Naive thymus-derived CD8-positive, alpha-beta T cell (primary cell): ENCODE measurements around the gene SNRPB2. TPM values are rescaled to one million over a fixed set of nuclear protein-coding genes. Genes with fewer than 3 reads are reported as not detected.
A peak's percentile ranks its signal among the peaks of the same experiment; 100 is the strongest.

Source experiments
- ATAC-seq, 2 donors: fragments of 150-1000 bp; cut with Tn5 transposase in 1 of 2; sonication (Bioruptor Pico), chemical (Tn5 transposase) in 1 of 2; 1 replicate in 1 of 2; 2 replicates in 1 of 2; pipeline ENCODE4 v1.10.0; 2021; ENCODE audit warnings: mild to moderate bottlenecking in 2 of 2, moderate library complexity in 2 of 2
- POLR2A ChIA-PET: fragments of 350-600 bp; sonication (Branson Sonifier 250); formaldehyde crosslinking; loops from one replicate; lab custom pipeline; 2021; ENCODE audit warnings: antibody characterized with exemption; lab: Charles Lee
- DNase-seq, 10 donors: peaks; one replicate each; pipeline versions ENCODE4 v3.0.0 to v3.0.0-alpha.2; 2020 to 2022
- H3K27ac Mint-ChIP-seq, 10 donors: one replicate each; pipeline ENCODE4 v1.8.0; 2020 to 2022; ENCODE audit warnings: mild to moderate bottlenecking in 10 of 10, mixed read lengths in 10 of 10, moderate library complexity in 4 of 10, inconsistent platforms in 1 of 10
- H3K27me3 Mint-ChIP-seq, 5 donors: one replicate each; pipeline ENCODE4 v1.8.0; 2021 to 2022; ENCODE audit warnings: mixed read lengths in 5 of 5
- H3K36me3 Mint-ChIP-seq, 3 donors: one replicate each; pipeline ENCODE4 v1.8.0; 2020 to 2022; ENCODE audit warnings: mixed read lengths in 3 of 3, mild to moderate bottlenecking in 2 of 3, inconsistent platforms in 1 of 3
- H3K4me1 Mint-ChIP-seq, 4 donors: one replicate each; pipeline ENCODE4 v1.8.0; 2021 to 2022; ENCODE audit warnings: mixed read lengths in 4 of 4
- H3K4me3 Mint-ChIP-seq, 10 donors: one replicate each; pipeline ENCODE4 v1.8.0; 2020 to 2022; ENCODE audit warnings: mild to moderate bottlenecking in 10 of 10, mixed read lengths in 10 of 10, moderate library complexity in 6 of 10, inconsistent platforms in 1 of 10
- H3K9me3 Mint-ChIP-seq, 9 donors: one replicate each; pipeline ENCODE4 v1.8.0; 2020 to 2022; ENCODE audit warnings: mixed read lengths in 9 of 9, mild to moderate bottlenecking in 3 of 9, inconsistent platforms in 1 of 9, moderate library complexity in 1 of 9
- polyA plus RNA-seq, 3 donors: library from polyadenylated mRNA; unstranded; fragments of 300-500 nt; fragmentation: Illumina TruSeq; gene quantifications; one replicate each; pipeline ENCODE4 v1.2.3, GENCODE V29; 2021
- total RNA-seq, 8 experiments: library from RNA in 2 of 8; stranded (reverse) in 2 of 8; gene quantifications; one replicate each; pipeline ENCODE4 v1.2.3 and lab custom pipeline; 2021 to 2026

SNRPB2 gene
- total and polyA plus RNA-seq, 5 experiments from 2014 or later: 51.7 to 79.8 (median 60.3) TPM

DNA sequence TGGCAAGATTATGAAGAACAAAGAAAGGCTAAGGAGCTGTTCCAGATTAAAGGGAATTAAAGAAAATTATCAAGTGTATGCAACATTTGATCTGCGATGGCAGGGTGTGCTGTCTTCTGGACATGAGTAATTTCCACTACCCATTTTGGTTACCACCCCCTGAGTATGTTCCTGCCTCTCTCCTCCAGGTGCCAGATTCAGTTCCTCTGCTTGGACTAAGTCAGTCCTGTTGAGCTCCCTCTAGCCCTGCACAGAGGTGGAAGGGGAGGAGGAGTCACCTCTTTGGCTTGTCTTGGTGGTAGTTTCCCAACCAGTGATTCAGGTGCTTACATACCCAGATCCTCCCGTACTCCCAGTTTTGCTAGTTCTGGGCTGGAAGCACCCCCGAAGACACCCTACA lies 22.2 kb upstream of the SNRPB2 start:
- no peak overlapping the region for H3K27ac Mint-ChIP-seq
- POLR2A ChIA-PET: interaction anchor here (1.8 kb wide), 1 partner anchor 22 kb away, joined by 7 read pairs; the partner anchor contains the start of gene SNRPB2
- peaks cover 20 to 32% (median 30%) of the 10 kb centered on the region in 4 donors for H3K4me1 Mint-ChIP-seq

DNA sequence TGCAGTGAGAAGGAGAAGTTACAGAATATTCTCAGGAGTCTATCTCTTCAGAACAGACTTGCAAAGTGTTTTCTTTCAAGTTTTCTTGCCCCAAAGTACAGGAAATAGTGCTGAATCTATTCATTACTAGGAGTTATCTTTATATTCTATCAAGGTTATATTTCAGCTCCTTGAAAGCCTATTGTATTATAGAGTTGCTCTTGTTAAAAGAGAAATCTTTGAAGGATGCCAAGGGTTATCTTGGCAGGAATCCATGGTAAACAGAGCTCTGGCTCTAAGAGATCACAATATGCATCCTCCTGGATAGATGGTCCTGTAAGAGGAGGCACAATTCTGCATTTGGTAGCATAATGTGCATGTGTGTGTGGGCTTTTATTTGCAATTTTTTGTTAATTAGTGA lies 21.2 kb upstream of the SNRPB2 start:
- DNase-seq (peak in 1 of 10 donors; percentile 5), ATAC-seq (peak in 1 of 2 donors; percentile 39)
- peak overlapping the region in 9 of 10 donors; percentile 4 to 75 (median 57) for H3K4me3 Mint-ChIP-seq
- H3K4me1 Mint-ChIP-seq: peaks cover 20 to 32% (median 30%) of the 10 kb centered on the region in 4 donors
- H3K27me3 Mint-ChIP-seq: peaks cover 14 to 66% (median 22%) of the 10 kb centered on the region in 5 donors
- POLR2A ChIA-PET: interaction anchor here (1.8 kb wide), 1 partner anchor 21 kb away, joined by 7 read pairs; the partner anchor contains the start of gene SNRPB2
- H3K27ac Mint-ChIP-seq: peak overlapping the region in 1 of 10 donors; percentile 28
- H3K36me3 Mint-ChIP-seq: peaks cover 0 to 10% (median 5%) of the 10 kb centered on the region in 3 donors
- peaks cover 0 to 9% (median 4%) of the 10 kb centered on the region in 9 donors for H3K9me3 Mint-ChIP-seq

More for the DNA sequence above, 22.2 kb upstream of the SNRPB2 start:
- DNase-seq (no peak), ATAC-seq (no peak)
- Mint-ChIP-seq H3K36me3 (peaks cover 0 to 10% (median 5%) of the 10 kb centered on the region in 3 donors), H3K9me3 (peaks cover 0 to 9% (median 4%) of the 10 kb centered on the region in 9 donors), H3K4me3 (peak overlapping the region in 1 of 10 donors; percentile 75), H3K27me3 (peaks cover 14 to 68% (median 25%) of the 10 kb centered on the region in 5 donors)

DNA sequence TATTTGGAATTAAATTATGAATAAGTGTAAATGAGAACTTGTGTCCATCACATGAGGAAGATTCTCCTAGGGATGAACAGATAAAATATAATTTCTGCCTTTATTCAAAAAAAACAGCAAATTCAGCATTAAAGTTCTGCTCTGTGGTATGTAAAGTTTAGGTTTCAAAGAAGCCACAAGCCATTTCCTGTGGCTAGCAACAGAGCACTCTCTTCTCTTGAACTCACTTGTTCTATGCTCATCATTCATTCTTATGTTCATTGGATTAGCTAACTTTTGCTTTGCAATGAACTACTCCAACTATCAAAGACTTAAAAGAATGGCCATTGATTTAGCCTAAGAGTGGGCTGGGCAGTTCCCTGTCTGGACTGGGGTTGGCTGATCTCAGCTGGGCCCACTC lies 20.8 kb upstream of the SNRPB2 start:
- Mint-ChIP-seq H3K27ac (peak overlapping the region in 4 of 10 donors; percentile 28 to 90 (median 52)), H3K9me3 (peaks cover 0 to 9% (median 4%) of the 10 kb centered on the region in 9 donors), H3K4me1 (peaks cover 18 to 32% (median 30%) of the 10 kb centered on the region in 4 donors), H3K27me3 (peaks cover 14 to 66% (median 17%) of the 10 kb centered on the region in 5 donors), H3K4me3 (peak overlapping the region in 9 of 10 donors; percentile 4 to 75 (median 57)), H3K36me3 (peaks cover 0 to 10% (median 5%) of the 10 kb centered on the region in 3 donors)
- DNase-seq (peak in 6 of 10 donors; percentile 9 to 70 (median 38)), ATAC-seq (peak; percentile 86 to 99)
- POLR2A ChIA-PET: interaction anchor here (1.8 kb wide), 1 partner anchor 21 kb away, joined by 7 read pairs; the partner anchor contains the start of gene SNRPB2

DNA sequence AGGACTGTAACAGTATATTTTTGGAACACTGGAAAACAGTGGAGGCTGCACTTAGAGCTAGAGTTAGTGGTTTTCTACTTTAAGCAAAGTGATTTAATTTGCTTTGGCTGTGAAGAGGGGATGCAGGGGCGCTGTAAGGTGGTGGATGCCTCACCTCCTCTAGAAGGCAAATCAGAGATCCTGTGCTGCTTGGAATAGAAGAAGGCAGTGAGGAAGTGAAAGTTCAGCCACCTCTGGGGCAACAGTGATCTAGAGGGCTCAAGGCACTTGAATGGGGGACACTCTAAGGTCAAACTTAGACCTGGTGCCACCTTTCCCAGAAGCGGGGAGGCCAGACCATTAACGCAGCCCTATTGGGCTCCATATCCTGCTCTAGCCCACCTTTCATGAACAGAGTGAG lies 19.0 kb upstream of the SNRPB2 start:
- POLR2A ChIA-PET: no interaction called here

GRCh38 chr20:16711661-16712258 lies 18.1 kb upstream of the SNRPB2 start:
- no peak overlapping the region for H3K4me3 Mint-ChIP-seq

More for the DNA sequence above, 19.0 kb upstream of the SNRPB2 start:
- ATAC-seq (no peak), DNase-seq (no peak)
- Mint-ChIP-seq H3K4me1 (peaks cover 18 to 32% (median 30%) of the 10 kb centered on the region in 4 donors), H3K27ac (no peak overlapping the region), H3K27me3 (peaks cover 10 to 70% (median 16%) of the 10 kb centered on the region in 5 donors), H3K4me3 (no peak overlapping the region), H3K36me3 (peaks cover 0 to 2% (median 0%) of the 10 kb centered on the region in 3 donors), H3K9me3 (peaks cover 0 to 5% (median 0%) of the 10 kb centered on the region in 9 donors)

GRCh38 chr20:16712511-16712947 lies 17.3 kb upstream of the SNRPB2 start:
- peaks cover 5 to 69% (median 16%) of the 10 kb centered on the region in 5 donors for H3K27me3 Mint-ChIP-seq
- no peak overlapping the region for H3K4me3 Mint-ChIP-seq
- no peaks in the 10 kb centered on the region for H3K9me3 Mint-ChIP-seq
- H3K4me1 Mint-ChIP-seq: peaks cover 16 to 31% (median 28%) of the 10 kb centered on the region in 4 donors
- POLR2A ChIA-PET: no interaction called here
- DNase-seq (no peak), ATAC-seq (no peak)
- H3K36me3 Mint-ChIP-seq: no peaks in the 10 kb centered on the region
- no peak overlapping the region for H3K27ac Mint-ChIP-seq

More at GRCh38 chr20:16711661-16712258, 18.1 kb upstream of the SNRPB2 start:
- peaks cover 0 to 3% (median 0%) of the 10 kb centered on the region in 9 donors for H3K9me3 Mint-ChIP-seq
- no peaks in the 10 kb centered on the region for H3K36me3 Mint-ChIP-seq
- POLR2A ChIA-PET: no interaction called here
- peaks cover 7 to 74% (median 16%) of the 10 kb centered on the region in 5 donors for H3K27me3 Mint-ChIP-seq
- ATAC-seq (no peak), DNase-seq (no peak)
- H3K27ac Mint-ChIP-seq: no peak overlapping the region
- H3K4me1 Mint-ChIP-seq: peaks cover 18 to 32% (median 30%) of the 10 kb centered on the region in 4 donors

DNA sequence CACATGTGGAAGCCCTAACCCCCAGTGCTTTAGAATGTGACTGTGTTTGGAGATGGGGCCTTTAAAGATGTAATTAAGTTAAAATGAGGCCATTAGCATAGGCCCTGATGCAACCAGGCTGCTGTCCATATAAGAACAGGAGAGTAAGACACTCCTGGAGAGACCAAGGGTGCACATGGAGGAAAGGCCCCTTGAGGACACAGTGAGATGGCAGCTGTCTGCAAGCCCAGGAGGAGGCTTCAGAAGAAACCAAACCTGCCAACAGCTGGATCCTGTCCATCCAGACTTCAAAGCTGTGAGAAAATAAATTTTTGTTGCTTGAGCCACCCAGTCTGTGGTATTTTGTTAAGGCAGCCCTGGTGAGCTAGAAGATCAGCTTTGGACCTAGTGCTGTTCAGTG lies 16.8 kb upstream of the SNRPB2 start:
- no peaks in the 10 kb centered on the region for H3K9me3 Mint-ChIP-seq
- DNase-seq: no peak
- peaks cover 13 to 26% (median 23%) of the 10 kb centered on the region in 4 donors for H3K4me1 Mint-ChIP-seq
- no peak overlapping the region for H3K27ac Mint-ChIP-seq
- ATAC-seq: no peak
- H3K4me3 Mint-ChIP-seq: no peak overlapping the region
- H3K36me3 Mint-ChIP-seq: no peaks in the 10 kb centered on the region
- POLR2A ChIA-PET: no interaction called here
- H3K27me3 Mint-ChIP-seq: peaks cover 5 to 64% (median 16%) of the 10 kb centered on the region in 5 donors

DNA sequence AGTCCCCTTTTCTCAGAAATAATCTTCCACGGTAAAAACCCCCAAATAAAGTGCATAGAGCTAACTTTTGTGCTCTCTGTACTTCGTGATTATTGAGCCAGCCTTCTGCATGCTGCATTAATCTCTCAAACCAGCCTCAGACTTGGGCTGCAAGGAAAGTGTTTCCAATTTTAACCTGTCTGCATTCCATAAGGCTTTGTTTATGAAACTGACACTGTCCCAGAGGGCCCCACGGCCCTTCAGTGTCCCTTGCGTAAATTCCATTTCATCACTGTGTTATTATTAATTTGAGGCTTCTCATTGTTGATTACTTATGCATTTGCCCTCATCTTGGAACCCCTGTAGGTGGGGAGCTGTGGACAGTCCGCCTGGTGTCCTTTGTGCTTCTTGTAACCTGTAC lies 15.6 kb upstream of the SNRPB2 start:
- Mint-ChIP-seq H3K27me3 (peaks cover 7 to 61% (median 23%) of the 10 kb centered on the region in 5 donors), H3K36me3 (no peaks in the 10 kb centered on the region), H3K27ac (no peak overlapping the region), H3K4me1 (peaks cover 6 to 14% (median 11%) of the 10 kb centered on the region in 4 donors), H3K4me3 (no peak overlapping the region), H3K9me3 (no peaks in the 10 kb centered on the region)
- DNase-seq (no peak), ATAC-seq (no peak)
- POLR2A ChIA-PET: no interaction called here

GRCh38 chr20:16714751-16715150 lies 15.1 kb upstream of the SNRPB2 start:
- Mint-ChIP-seq H3K27me3 (peaks cover 7 to 61% (median 23%) of the 10 kb centered on the region in 5 donors), H3K27ac (no peak overlapping the region), H3K9me3 (no peaks in the 10 kb centered on the region), H3K4me1 (peaks cover 4 to 9% (median 6%) of the 10 kb centered on the region in 4 donors), H3K36me3 (no peaks in the 10 kb centered on the region), H3K4me3 (no peak overlapping the region)
- ATAC-seq: no peak
- POLR2A ChIA-PET: no interaction called here
- DNase-seq: no peak

- Mint-ChIP-seq H3K36me3 (no peaks in the 10 kb centered on the region), H3K4me1 (no peaks in the 10 kb centered on the region), H3K4me3 (no peak overlapping the region), H3K27ac (no peak overlapping the region), H3K27me3 (peaks cover 15 to 63% (median 35%) of the 10 kb centered on the region in 5 donors), H3K9me3 (no peaks in the 10 kb centered on the region)
- POLR2A ChIA-PET: no interaction called here
- DNase-seq (no peak), ATAC-seq (no peak)
Measured at GRCh38 chr20:16719421-16719820, 10.4 kb upstream of the SNRPB2 start.

DNA sequence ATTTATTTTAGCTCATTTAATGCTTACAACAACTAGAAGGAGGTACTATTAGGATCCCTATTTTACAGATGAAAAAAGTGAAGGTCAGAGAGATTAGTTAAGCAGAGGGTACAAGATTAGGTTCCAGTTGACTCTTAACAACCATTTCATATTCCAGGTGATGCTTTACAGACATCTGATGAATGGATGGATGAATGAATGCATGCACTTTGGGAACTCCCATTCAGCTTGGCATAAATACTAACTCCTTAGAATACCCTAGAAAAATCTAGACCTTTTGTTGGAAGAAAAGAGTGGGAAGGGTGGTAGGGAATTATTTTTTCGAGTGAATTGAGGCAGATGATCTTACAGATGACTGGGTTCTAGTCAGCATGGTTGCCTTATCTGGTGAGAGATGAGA lies 746 bp upstream of the SNRPB2 start:
- peak overlapping the region; percentile 99 to 100 (median 100) for H3K27ac Mint-ChIP-seq
- POLR2A ChIA-PET: interaction anchor here (1.2 to 1.9 kb wide), 3 partner anchors 20 to 842 kb away, joined by 4 to 7 read pairs (median 4); no protein-coding TSS in a partner anchor
- H3K4me3 Mint-ChIP-seq: peak overlapping the region; percentile 93 to 100 (median 100)
- peaks cover 15 to 51% (median 49%) of the 10 kb centered on the region in 4 donors for H3K4me1 Mint-ChIP-seq
- peaks cover 19 to 30% (median 20%) of the 10 kb centered on the region in 3 donors for H3K36me3 Mint-ChIP-seq
- H3K27me3 Mint-ChIP-seq: peaks cover 6 to 22% (median 17%) of the 10 kb centered on the region in 5 donors
- H3K9me3 Mint-ChIP-seq: peaks cover 0 to 12% (median 3%) of the 10 kb centered on the region in 9 donors
- ATAC-seq (no peak), DNase-seq (no peak)

GRCh38 chr20:16732506-16733152 lies 2.8 kb downstream of the SNRPB2 start:
- no peak for ATAC-seq
- Mint-ChIP-seq H3K4me1 (peaks cover 23 to 73% (median 70%) of the 10 kb centered on the region in 4 donors), H3K9me3 (peaks cover 0 to 12% (median 0%) of the 10 kb centered on the region in 9 donors), H3K4me3 (peak overlapping the region in 5 of 10 donors; percentile 1 to 21 (median 19)), H3K27me3 (peaks cover 0 to 7% (median 5%) of the 10 kb centered on the region in 5 donors), H3K36me3 (peaks cover 14 to 65% (median 21%) of the 10 kb centered on the region in 3 donors), H3K27ac (peak overlapping the region; percentile 13 to 78 (median 44))
- DNase-seq: no peak
- POLR2A ChIA-PET: no interaction called here
